ENCODE data around the gene ITPR3. TPM values are rescaled to one million over a fixed set of nuclear protein-coding genes. Genes with fewer than 3 reads are reported as not detected.

The ITPR3 gene
- total RNA-seq, 1 experiment from 2014 or later = 103 TPM

- Histone ChIP-seq H3K4me2 (ENCODE audit: low read length) (no peak overlapping the region), H3K36me3 (ENCODE audit: control insufficient read depth in 1 of 2, insufficient read depth in 2 of 2, low read length in 2 of 2) (no peaks in the 10 kb centered on the region), H3K27ac (ENCODE audit: low read depth, low read length) (no peak overlapping the region), H3K4me3 (replicated peaks in 1 of 2; ENCODE audit: low read depth in 1 of 2, low read length in 2 of 2) (no peak overlapping the region), H3K9ac (ENCODE audit: low read length) (no peak overlapping the region), H4K20me1 (ENCODE audit: insufficient read depth) (no peaks in the 10 kb centered on the region), H3K9me3 (ENCODE audit: control insufficient read depth in 1 of 2, insufficient read depth in 1 of 2, low read depth in 1 of 2, low read length in 2 of 2) (no peaks in the 10 kb centered on the region), H3K27me3 (ENCODE audit: insufficient read depth, low read length) (no peaks in the 10 kb centered on the region), H2AFZ (ENCODE audit: low read depth, low read length, poor library complexity, severe bottlenecking) (no peak overlapping the region), H3K4me1 (ENCODE audit: control insufficient read depth in 1 of 2, insufficient read depth in 2 of 2, low read length in 2 of 2) (peaks cover 0 to 10% of the 10 kb centered on the region in 2 experiments; a peak in 2 of 4 replicates), H3K9me2 (ENCODE audit: insufficient read depth) (no peaks in the 10 kb centered on the region), H3K79me2 (ENCODE audit: insufficient read depth, low read length) (no peaks in the 10 kb centered on the region)
- CTCF ChIA-PET = interaction anchor here (0.9 kb wide), 1 partner anchor 21 kb away, joined by 3 read pairs; the partner anchor contains the start of gene UQCC2
- DNase-seq (ENCODE audit: low read depth, low spot score) = no peak
- BruUV-seq (replicated peaks) = no TSS peak
- POLR2A ChIA-PET = no interaction called here
- RAD21 ChIA-PET (ENCODE audit: low non-redundant PET in 1 of 2, low total read pairs in 2 of 2, uncharacterized antibody in 2 of 2, unreplicated experiment in 2 of 2) = no interaction called here
- no peak for ATAC-seq
- intact Hi-C loops (cut with micrococcal nuclease) = no loop called here
- TF ChIP-seq SRF (IDR thresholded peaks at IDR 0.05; ENCODE audit: low read depth) (no peak), POLR2A (IDR thresholded peaks at IDR 0.05; ENCODE audit: borderline replicate concordance, extremely low read depth, insufficient read depth, insufficient read length) (no peak), JUND (IDR thresholded peaks at IDR 0.05) (no peak), ZBTB33 (IDR thresholded peaks at IDR 0.05; ENCODE audit: extremely low read depth, insufficient replicate concordance, low read length) (no peak), FOSL1 (IDR thresholded peaks at IDR 0.05; ENCODE audit: low read depth) (no peak), ZFX (IDR thresholded peaks at IDR 0.05) (no peak), CTCF (IDR thresholded peaks at IDR 0.05 in 2 of 3, conservative IDR thresholded peaks at IDR 0.05 in 1 of 3; ENCODE audit: borderline replicate concordance in 1 of 3, insufficient read depth in 1 of 3, low read depth in 2 of 3, low read length in 2 of 3) (no peak), RAD21 (IDR thresholded peaks at IDR 0.05; ENCODE audit: low read depth) (no peak), EZH2 (IDR thresholded peaks at IDR 0.05) (no peak), ZNF274 (IDR thresholded peaks at IDR 0.05; ENCODE audit: low read depth, low read length) (no peak), POLR2AphosphoS5 (IDR thresholded peaks at IDR 0.05; ENCODE audit: low read depth, low read length) (no peak)
These were observed 110.7 kb downstream of the ITPR3 start for GRCh38 chr6:33731751-33732282.
